ENCODE data around the gene GRAMD4. TPM values are rescaled to one million over a fixed set of nuclear protein-coding genes. Genes with fewer than 3 reads are reported as not detected.

The GRAMD4 gene
- total and polyA plus RNA-seq, 4 experiments from 2014 or later: 0.73 to 19.6 (median 11.6) TPM

- intact Hi-C loops (cut with micrococcal nuclease): no loop called here
- no peak for DNase-seq
Measured at GRCh38 chr22:46687048-46687444, 66.9 kb downstream of the GRAMD4 start.

DNA sequence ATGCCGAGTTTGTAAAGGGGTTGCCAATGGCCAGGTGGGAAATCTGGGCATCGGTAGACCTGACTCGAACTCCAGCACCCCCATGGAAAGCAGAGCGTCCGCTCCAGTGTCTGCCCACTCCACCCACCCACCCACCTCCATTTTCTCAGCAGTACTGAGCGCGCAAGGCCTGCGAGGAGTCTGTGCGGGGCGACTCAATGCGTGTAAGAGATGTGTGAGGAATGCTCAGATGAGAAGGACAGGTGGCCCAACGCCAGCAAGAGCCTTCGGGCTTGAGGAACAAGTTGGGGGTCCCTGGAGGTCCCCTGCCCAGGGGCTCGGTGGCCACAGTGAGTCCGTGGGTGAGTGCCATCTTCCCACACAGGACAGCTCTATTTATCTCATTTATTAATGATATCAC is 67.3 kb downstream of the GRAMD4 start:
- Histone ChIP-seq H3K36me3 (ENCODE audit: insufficient read depth, low read length) (peaks cover 58% of the 10 kb centered on the region), H3K27ac (ENCODE audit: low read depth, low read length) (no peak overlapping the region), H3K9me3 (ENCODE audit: control insufficient read depth in 1 of 2, low read length in 2 of 2) (no peaks in the 10 kb centered on the region), H3K4me3 (ENCODE audit: low read length in 2 of 2) (no peak overlapping the region), H3K27me3 (ENCODE audit: insufficient read depth, low read length) (no peaks in the 10 kb centered on the region), H3K4me1 (ENCODE audit: insufficient read depth, low read length) (peaks cover 13% of the 10 kb centered on the region)
- H3K4me3 Mint-ChIP-seq: no peak overlapping the region
- H3K27me3 Mint-ChIP-seq: no peaks in the 10 kb centered on the region
- no peak overlapping the region for H3K27ac Mint-ChIP-seq
- peaks cover 37 to 56% of the 10 kb centered on the region in 2 donors for H3K36me3 Mint-ChIP-seq
- CTCF ChIA-PET (ENCODE audit: partially characterized antibody): interaction anchor here (2.5 kb wide), 1 partner anchor 123 kb away, joined by 8 read pairs; no protein-coding TSS in a partner anchor
- POLR2A ChIA-PET (ENCODE audit: partially characterized antibody): interaction anchor here (2.2 kb wide), 1 partner anchor 11 kb away, joined by 8 read pairs; no protein-coding TSS in a partner anchor
- intact Hi-C loops (cut with micrococcal nuclease): no loop called here
- peaks cover 9 to 30% (median 20%) of the 10 kb centered on the region in 4 donors for H3K4me1 Mint-ChIP-seq
- H3K9me3 Mint-ChIP-seq: no peaks in the 10 kb centered on the region
- DNase-seq: no peak

More at GRCh38 chr22:46687048-46687444, 66.9 kb downstream of the GRAMD4 start:
- Mint-ChIP-seq H3K9me3 (no peaks in the 10 kb centered on the region), H3K27me3 (no peaks in the 10 kb centered on the region), H3K36me3 (peaks cover 37 to 56% of the 10 kb centered on the region in 2 donors), H3K4me1 (peaks cover 9 to 30% (median 21%) of the 10 kb centered on the region in 4 donors), H3K27ac (no peak overlapping the region), H3K4me3 (no peak overlapping the region)
- ChIA-PET POLR2A (ENCODE audit: partially characterized antibody) (no interaction called here), CTCF (ENCODE audit: partially characterized antibody) (interaction anchor here (2.5 kb wide), 1 partner anchor 123 kb away, joined by 8 read pairs; no protein-coding TSS in a partner anchor)
- Histone ChIP-seq H3K4me1 (ENCODE audit: insufficient read depth, low read length) (peaks cover 13% of the 10 kb centered on the region), H3K27ac (ENCODE audit: low read depth, low read length) (no peak overlapping the region), H3K27me3 (ENCODE audit: insufficient read depth, low read length) (no peaks in the 10 kb centered on the region), H3K4me3 (ENCODE audit: low read length in 2 of 2) (no peak overlapping the region), H3K36me3 (ENCODE audit: insufficient read depth, low read length) (peaks cover 58% of the 10 kb centered on the region), H3K9me3 (ENCODE audit: control insufficient read depth in 1 of 2, low read length in 2 of 2) (no peaks in the 10 kb centered on the region)

DNA sequence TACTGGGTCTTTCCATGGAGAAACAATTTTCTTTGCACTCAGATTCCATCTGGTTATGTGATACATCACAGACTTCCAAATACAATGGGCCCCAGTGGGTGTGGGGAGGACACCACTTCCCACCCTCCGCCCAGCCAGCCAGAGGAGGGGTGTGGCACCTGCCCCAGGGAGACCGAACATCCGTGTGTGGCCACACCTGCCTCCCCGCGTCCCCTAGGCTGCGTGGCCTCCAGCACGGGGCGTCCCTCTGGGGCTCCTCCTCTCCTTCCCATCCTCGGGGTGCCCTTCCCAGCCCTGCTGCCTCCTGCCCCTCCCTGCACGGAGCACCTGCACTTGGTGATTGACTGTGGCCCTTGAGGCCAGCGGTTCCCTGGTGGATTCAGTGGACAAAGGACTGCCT is 68.8 kb downstream of the GRAMD4 start:
- no peak for DNase-seq
- Histone ChIP-seq H3K36me3 (ENCODE audit: insufficient read depth, low read length) (peaks cover 69% of the 10 kb centered on the region), H3K27me3 (ENCODE audit: insufficient read depth, low read length) (no peaks in the 10 kb centered on the region), H3K9me3 (ENCODE audit: control insufficient read depth in 1 of 2, low read length in 2 of 2) (no peaks in the 10 kb centered on the region), H3K4me3 (ENCODE audit: low read length in 2 of 2) (no peak overlapping the region), H3K27ac (ENCODE audit: low read depth, low read length) (no peak overlapping the region), H3K4me1 (ENCODE audit: insufficient read depth, low read length) (peaks cover 13% of the 10 kb centered on the region)
- CTCF ChIA-PET (ENCODE audit: partially characterized antibody): no interaction called here
- H3K4me3 Mint-ChIP-seq: no peak overlapping the region
- peaks cover 37 to 68% of the 10 kb centered on the region in 2 donors for H3K36me3 Mint-ChIP-seq
- intact Hi-C loops (cut with micrococcal nuclease): no loop called here
- H3K9me3 Mint-ChIP-seq: no peaks in the 10 kb centered on the region
- POLR2A ChIA-PET (ENCODE audit: partially characterized antibody): interaction anchor here (2.2 kb wide), 1 partner anchor 9 kb away, joined by 8 read pairs; no protein-coding TSS in a partner anchor
- H3K27ac Mint-ChIP-seq: peak overlapping the region in 1 of 7 donors; percentile 74
- peaks cover 9 to 30% (median 20%) of the 10 kb centered on the region in 4 donors for H3K4me1 Mint-ChIP-seq
- H3K27me3 Mint-ChIP-seq: no peaks in the 10 kb centered on the region

DNA sequence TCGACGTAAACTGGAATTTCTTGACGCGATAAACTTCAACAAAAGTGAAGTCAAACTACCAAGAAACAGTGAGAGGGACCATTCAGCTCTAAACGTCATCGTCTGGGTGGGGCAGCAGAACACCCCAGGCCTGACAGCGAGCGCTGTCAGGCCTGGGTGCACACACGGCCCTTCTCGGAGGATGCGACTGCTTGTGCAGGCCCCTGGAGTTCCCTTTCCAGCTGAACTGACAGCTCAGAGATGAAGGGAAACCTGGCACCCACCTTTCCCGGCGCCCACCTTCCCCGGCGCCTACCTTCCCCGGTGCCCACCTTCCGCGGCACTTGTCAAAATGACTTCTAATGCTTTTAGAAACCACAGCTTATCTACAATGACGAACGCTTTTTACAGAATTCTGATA is 70.0 kb downstream of the GRAMD4 start:
- POLR2A ChIA-PET (ENCODE audit: partially characterized antibody): no interaction called here
- CTCF ChIA-PET (ENCODE audit: partially characterized antibody): no interaction called here

GRCh38 chr22:46691571-46691970 is 71.4 kb downstream of the GRAMD4 start:
- Mint-ChIP-seq H3K36me3 (peaks cover 37 to 59% of the 10 kb centered on the region in 2 donors), H3K9me3 (no peaks in the 10 kb centered on the region), H3K27ac (peak overlapping the region in 2 of 7 donors; percentile 19 to 76), H3K4me3 (no peak overlapping the region), H3K4me1 (peaks cover 0 to 5% (median 2%) of the 10 kb centered on the region in 4 donors), H3K27me3 (no peaks in the 10 kb centered on the region)
- CTCF ChIA-PET (ENCODE audit: partially characterized antibody): no interaction called here
- no peaks in the 10 kb centered on the region for H3K4me1 ChIP-seq (ENCODE audit: insufficient read depth, low read length)
- no peak for DNase-seq
- no peak overlapping the region for H3K27ac ChIP-seq (ENCODE audit: low read depth, low read length)
- H3K36me3 ChIP-seq (ENCODE audit: insufficient read depth, low read length): peaks cover 81% of the 10 kb centered on the region
- POLR2A ChIA-PET (ENCODE audit: partially characterized antibody): no interaction called here
- H3K4me3 ChIP-seq (ENCODE audit: low read length in 2 of 2): no peak overlapping the region
- no peaks in the 10 kb centered on the region for H3K9me3 ChIP-seq (ENCODE audit: control insufficient read depth in 1 of 2, low read length in 2 of 2)
- intact Hi-C loops (cut with micrococcal nuclease): no loop called here
- no peaks in the 10 kb centered on the region for H3K27me3 ChIP-seq (ENCODE audit: insufficient read depth, low read length)

More for the DNA sequence above, 70.0 kb downstream of the GRAMD4 start:
- H3K27ac Mint-ChIP-seq: no peak overlapping the region
- Histone ChIP-seq H3K4me3 (ENCODE audit: low read length in 2 of 2) (no peak overlapping the region), H3K27ac (ENCODE audit: low read depth, low read length) (no peak overlapping the region), H3K9me3 (ENCODE audit: control insufficient read depth in 1 of 2, low read length in 2 of 2) (no peaks in the 10 kb centered on the region), H3K36me3 (ENCODE audit: insufficient read depth, low read length) (peaks cover 81% of the 10 kb centered on the region), H3K4me1 (ENCODE audit: insufficient read depth, low read length) (peaks cover 12% of the 10 kb centered on the region), H3K27me3 (ENCODE audit: insufficient read depth, low read length) (no peaks in the 10 kb centered on the region)
- intact Hi-C loops (cut with micrococcal nuclease): no loop called here
- H3K4me1 Mint-ChIP-seq: peaks cover 9 to 19% (median 13%) of the 10 kb centered on the region in 4 donors
- DNase-seq: no peak
- peaks cover 40 to 70% of the 10 kb centered on the region in 2 donors for H3K36me3 Mint-ChIP-seq
- no peak overlapping the region for H3K4me3 Mint-ChIP-seq
- no peaks in the 10 kb centered on the region for H3K9me3 Mint-ChIP-seq
- H3K27me3 Mint-ChIP-seq: no peaks in the 10 kb centered on the region

DNA sequence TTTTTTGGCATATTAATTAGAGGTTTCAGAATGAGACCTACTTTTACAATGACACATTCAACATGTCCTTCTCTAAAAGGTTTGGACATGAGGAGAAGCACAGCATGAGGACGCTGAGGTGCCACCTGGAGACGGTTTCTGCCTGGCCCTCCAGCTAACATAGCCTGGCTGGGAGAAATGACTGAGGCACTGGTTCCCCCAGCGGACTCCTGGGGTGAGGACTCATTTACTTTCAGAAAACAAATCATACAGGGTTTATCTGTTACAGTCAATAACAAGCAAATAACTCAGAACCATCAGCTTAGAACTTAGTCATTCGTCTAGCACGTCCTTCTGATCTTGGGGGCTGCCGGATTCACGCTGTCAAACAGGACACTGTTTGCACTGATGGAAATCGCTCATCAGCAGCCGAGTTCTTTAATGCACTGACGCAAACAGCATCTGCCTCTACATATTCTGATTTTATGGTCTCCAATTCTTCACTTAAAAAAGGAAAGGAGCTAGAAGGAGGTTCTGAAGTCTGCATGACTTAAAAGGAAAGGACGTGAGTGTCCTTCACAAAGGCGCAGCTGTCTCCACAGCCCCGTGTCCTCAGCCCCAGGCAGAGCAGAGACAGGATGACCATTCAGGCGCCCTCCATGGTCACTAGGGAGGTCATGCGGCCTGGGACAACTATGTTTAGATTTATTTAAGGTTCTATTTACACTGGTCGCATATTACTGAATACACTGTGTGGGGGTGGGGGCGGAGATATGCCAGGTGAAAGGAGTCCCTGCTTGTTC is 73.6 kb downstream of the GRAMD4 start:
- Mint-ChIP-seq H3K4me1 (peaks cover 0 to 4% (median under 1%) of the 10 kb centered on the region in 4 donors), H3K4me3 (no peak overlapping the region), H3K36me3 (peaks cover 36 to 61% of the 10 kb centered on the region in 2 donors), H3K27me3 (no peaks in the 10 kb centered on the region), H3K27ac (peak overlapping the region in 4 of 7 donors; percentile 4 to 60 (median 38)), H3K9me3 (no peaks in the 10 kb centered on the region)
- Histone ChIP-seq H3K36me3 (ENCODE audit: insufficient read depth, low read length) (peaks cover 87% of the 10 kb centered on the region), H3K9me3 (ENCODE audit: control insufficient read depth in 1 of 2, low read length in 2 of 2) (no peaks in the 10 kb centered on the region), H3K27ac (ENCODE audit: low read depth, low read length) (no peak overlapping the region), H3K4me1 (ENCODE audit: insufficient read depth, low read length) (no peaks in the 10 kb centered on the region), H3K4me3 (ENCODE audit: low read length in 2 of 2) (no peak overlapping the region), H3K27me3 (ENCODE audit: insufficient read depth, low read length) (no peaks in the 10 kb centered on the region)
- DNase-seq: no peak
- CTCF ChIA-PET (ENCODE audit: partially characterized antibody): interaction anchor here (0.8 to 0.9 kb wide), 2 partner anchors 131 kb away, joined by 3 to 4 read pairs; no protein-coding TSS in a partner anchor
- POLR2A ChIA-PET (ENCODE audit: partially characterized antibody): no interaction called here
- intact Hi-C loops (cut with micrococcal nuclease): no loop called here

DNA sequence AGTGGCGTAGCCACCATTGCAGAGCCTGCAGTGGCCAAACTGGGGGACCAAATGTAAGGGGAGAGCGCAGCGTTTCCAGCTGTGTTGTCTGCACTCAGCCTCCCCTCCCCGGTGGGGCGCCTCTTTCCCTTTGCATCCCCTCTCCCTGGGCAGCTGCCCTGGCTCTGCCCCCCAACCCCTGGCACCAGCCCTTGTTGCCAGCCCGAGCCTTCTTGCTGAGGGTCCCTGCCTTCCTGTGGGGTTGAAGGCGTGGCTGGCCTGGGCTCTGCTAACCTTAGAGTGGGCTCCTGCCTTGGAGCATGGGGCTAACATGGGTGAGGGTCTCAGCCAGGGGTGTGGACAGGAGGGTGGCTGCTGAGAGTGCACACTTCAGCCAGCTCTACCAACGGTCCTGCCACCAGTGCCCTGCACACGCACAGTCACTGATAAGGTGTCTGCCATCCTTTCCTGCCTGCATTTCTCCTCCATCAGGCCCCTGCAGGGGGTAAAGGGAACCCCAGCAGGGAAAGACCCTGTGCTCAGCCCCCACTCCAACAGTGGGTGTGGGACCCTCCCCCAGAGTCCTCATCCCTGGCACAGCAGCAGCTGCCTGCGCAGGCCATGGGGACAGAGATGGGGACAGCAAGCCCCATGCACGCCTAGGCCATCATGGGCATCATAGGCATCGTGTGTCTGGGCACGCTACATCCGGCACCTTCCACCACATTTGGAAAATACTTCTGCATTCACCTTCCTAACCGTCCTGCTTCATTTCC is 74.4 kb downstream of the GRAMD4 start:
- Histone ChIP-seq H3K4me3 (ENCODE audit: low read length in 2 of 2) (no peak overlapping the region), H3K27ac (ENCODE audit: low read depth, low read length) (no peak overlapping the region), H3K9me3 (ENCODE audit: control insufficient read depth in 1 of 2, low read length in 2 of 2) (no peaks in the 10 kb centered on the region), H3K27me3 (ENCODE audit: insufficient read depth, low read length) (no peaks in the 10 kb centered on the region), H3K4me1 (ENCODE audit: insufficient read depth, low read length) (no peaks in the 10 kb centered on the region), H3K36me3 (ENCODE audit: insufficient read depth, low read length) (peaks cover 87% of the 10 kb centered on the region)
- DNase-seq: no peak
- Mint-ChIP-seq H3K4me1 (peaks cover 0 to 4% (median under 1%) of the 10 kb centered on the region in 4 donors), H3K36me3 (peaks cover 41 to 63% of the 10 kb centered on the region in 2 donors), H3K4me3 (no peak overlapping the region), H3K27me3 (no peaks in the 10 kb centered on the region), H3K9me3 (no peaks in the 10 kb centered on the region), H3K27ac (peak overlapping the region in 4 of 7 donors; percentile 17 to 60 (median 49))
- ChIA-PET CTCF (ENCODE audit: partially characterized antibody) (interaction anchor here (0.9 kb wide), 1 partner anchor 131 kb away, joined by 3 read pairs; no protein-coding TSS in a partner anchor), POLR2A (ENCODE audit: partially characterized antibody) (no interaction called here)
- intact Hi-C loops (cut with micrococcal nuclease): no loop called here

Data from CD4-positive, alpha-beta memory T cell (primary cell).